Colonic mucosa (tissue), 4 donors: ENCODE measurements around the gene FLII. TPM values are rescaled to one million over a fixed set of nuclear protein-coding genes. Genes with fewer than 3 reads are reported as not detected.

Experiments used
- DNase-seq: peaks from one replicate; pipeline ENCODE4 v3.0.0-alpha.2; 2020
- H3K27ac ChIP-seq: fragments of 200-600 bp; one replicate; pipeline ENCODE4 v1.8.0; 2021
- H3K27me3 ChIP-seq: fragments of 200-600 bp; one replicate; pipeline ENCODE4 v1.8.0; 2021
- H3K36me3 ChIP-seq: fragments of 200-600 bp; one replicate; pipeline ENCODE4 v1.8.0; 2021
- H3K4me1 ChIP-seq: fragments of 200-600 bp; one replicate; pipeline ENCODE4 v1.8.0; 2021; ENCODE audit warnings: mild to moderate bottlenecking
- H3K4me3 ChIP-seq: fragments of 200-600 bp; one replicate; pipeline ENCODE4 v1.8.0; 2021
- H3K9ac ChIP-seq, 2 donors: one replicate each; pipeline ENCODE4 v1.7.0; 2013; ENCODE audit warnings: control low read depth in 2 of 2, low read depth in 2 of 2, low read length in 2 of 2
- H3K9me3 ChIP-seq: fragments of 200-600 bp; one replicate; pipeline ENCODE4 v1.8.0; 2021
- intact Hi-C: fragments of 100-400 bp; cut with DNase I; formaldehyde crosslinking; loops from one replicate; pipeline ENCODE4 v1.14.1; 2022
- total RNA-seq, 2 donors: library from RNA; stranded (reverse); fragmentation: NEBNext Ultra II Directional in 1 of 2; extraction: Animal tissue kit (Norgen Biotek cat#: 25700) in 1 of 2; gene quantifications; one replicate each; pipeline ENCODE4 v1.2.1, GENCODE V29; 2021
- TF ChIP-seq, protein P1 (sequence below): fragments of 200-600 bp; IDR thresholded peaks from one replicate; pipeline ENCODE4 v1.8.0; 2022; ENCODE audit warnings: antibody characterized with exemption, mild to moderate bottlenecking
- donor health status: healthy.
- donor health status: DM: no; HTN: no; CAD: no.
- donor health status: DM: no; HTN: no; CAD: no.

Gene FLII
- total RNA-seq, 2 donors from 2014 or later: 263 to 293 TPM

GRCh38 chr17:18227635-18228034, 30.9 kb downstream of the FLII start:
- intact Hi-C loops: no loop called here
- no peak overlapping the region for H3K9ac ChIP-seq
- TF ChIP-seq, protein P1, sequence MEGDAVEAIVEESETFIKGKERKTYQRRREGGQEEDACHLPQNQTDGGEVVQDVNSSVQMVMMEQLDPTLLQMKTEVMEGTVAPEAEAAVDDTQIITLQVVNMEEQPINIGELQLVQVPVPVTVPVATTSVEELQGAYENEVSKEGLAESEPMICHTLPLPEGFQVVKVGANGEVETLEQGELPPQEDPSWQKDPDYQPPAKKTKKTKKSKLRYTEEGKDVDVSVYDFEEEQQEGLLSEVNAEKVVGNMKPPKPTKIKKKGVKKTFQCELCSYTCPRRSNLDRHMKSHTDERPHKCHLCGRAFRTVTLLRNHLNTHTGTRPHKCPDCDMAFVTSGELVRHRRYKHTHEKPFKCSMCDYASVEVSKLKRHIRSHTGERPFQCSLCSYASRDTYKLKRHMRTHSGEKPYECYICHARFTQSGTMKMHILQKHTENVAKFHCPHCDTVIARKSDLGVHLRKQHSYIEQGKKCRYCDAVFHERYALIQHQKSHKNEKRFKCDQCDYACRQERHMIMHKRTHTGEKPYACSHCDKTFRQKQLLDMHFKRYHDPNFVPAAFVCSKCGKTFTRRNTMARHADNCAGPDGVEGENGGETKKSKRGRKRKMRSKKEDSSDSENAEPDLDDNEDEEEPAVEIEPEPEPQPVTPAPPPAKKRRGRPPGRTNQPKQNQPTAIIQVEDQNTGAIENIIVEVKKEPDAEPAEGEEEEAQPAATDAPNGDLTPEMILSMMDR: no peak
- no peak overlapping the region for H3K4me3 ChIP-seq
- H3K27me3 ChIP-seq: no peaks in the 10 kb centered on the region
- H3K27ac ChIP-seq: no peak overlapping the region
- H3K36me3 ChIP-seq: no peaks in the 10 kb centered on the region
- H3K9me3 ChIP-seq: no peaks in the 10 kb centered on the region
- peaks cover 3% of the 10 kb centered on the region for H3K4me1 ChIP-seq
- DNase-seq: no peak

GRCh38 chr17:18226284-18226945, 32.1 kb downstream of the FLII start:
- TF ChIP-seq, protein P1: no peak
- Histone ChIP-seq H3K36me3 (no peaks in the 10 kb centered on the region), H3K9ac (peak overlapping the region; percentile 72 to 86), H3K9me3 (no peaks in the 10 kb centered on the region), H3K27ac (no peak overlapping the region), H3K4me1 (peaks cover 3% of the 10 kb centered on the region), H3K4me3 (peak overlapping the region; percentile 57), H3K27me3 (no peaks in the 10 kb centered on the region)
- intact Hi-C loops: no loop called here
- DNase-seq: no peak

GRCh38 chr17:18225642-18226283, 32.8 kb downstream of the FLII start:
- H3K27ac ChIP-seq: no peak overlapping the region
- no peak for DNase-seq
- TF ChIP-seq, protein P1: no peak
- H3K9ac ChIP-seq: peak overlapping the region; percentile 72 to 86
- peaks cover 3% of the 10 kb centered on the region for H3K4me1 ChIP-seq
- H3K27me3 ChIP-seq: no peaks in the 10 kb centered on the region
- no peaks in the 10 kb centered on the region for H3K9me3 ChIP-seq
- intact Hi-C loops: no loop called here
- H3K4me3 ChIP-seq: peak overlapping the region; percentile 57
- no peaks in the 10 kb centered on the region for H3K36me3 ChIP-seq

DNA sequence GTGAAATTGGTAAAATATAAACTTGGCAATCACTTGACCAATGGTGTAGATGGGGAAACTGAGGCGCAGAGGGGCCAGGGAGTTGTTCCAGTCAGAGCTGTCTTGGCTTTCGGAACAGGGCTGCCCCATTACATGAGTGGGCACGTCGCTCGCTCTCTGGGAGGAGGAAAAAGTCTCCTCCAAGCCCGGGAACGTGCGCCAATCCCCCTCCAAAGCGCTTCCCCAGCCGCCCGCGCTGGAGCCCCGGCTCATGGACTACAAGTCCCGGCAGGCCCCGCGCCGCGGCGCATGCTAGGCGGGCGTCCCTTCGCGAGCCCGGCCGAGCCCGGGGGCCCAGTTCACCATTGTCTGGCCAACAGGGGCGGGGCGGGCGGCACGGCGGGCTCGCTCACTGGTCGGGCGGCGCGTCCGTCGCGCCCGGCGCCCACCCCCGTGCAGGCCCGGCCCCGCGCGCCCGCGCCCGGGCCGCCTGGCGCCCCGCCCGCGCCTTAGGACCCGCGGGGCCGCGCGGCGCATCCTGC, 33.4 kb downstream of the FLII start, which contains the start of gene LLGL1:
Gene LLGL1 (plus strand): TSS at position 515 of the 521 bp plus-strand sequence. CDS start 48 bp downstream, outside the sequence.
- intact Hi-C loops: no loop called here
- DNase-seq: peak; percentile 96
- Histone ChIP-seq H3K27me3 (no peaks in the 10 kb centered on the region), H3K4me3 (peak within 1 kb of the TSS; percentile 57), H3K36me3 (no peaks in the 10 kb centered on the region), H3K9me3 (no peaks in the 10 kb centered on the region), H3K27ac (no peak within 1 kb of the TSS), H3K4me1 (peaks cover 3% of the 10 kb centered on the region), H3K9ac (peak within 1 kb of the TSS; percentile 72 to 86)
- TF ChIP-seq, protein P1: no peak

DNA sequence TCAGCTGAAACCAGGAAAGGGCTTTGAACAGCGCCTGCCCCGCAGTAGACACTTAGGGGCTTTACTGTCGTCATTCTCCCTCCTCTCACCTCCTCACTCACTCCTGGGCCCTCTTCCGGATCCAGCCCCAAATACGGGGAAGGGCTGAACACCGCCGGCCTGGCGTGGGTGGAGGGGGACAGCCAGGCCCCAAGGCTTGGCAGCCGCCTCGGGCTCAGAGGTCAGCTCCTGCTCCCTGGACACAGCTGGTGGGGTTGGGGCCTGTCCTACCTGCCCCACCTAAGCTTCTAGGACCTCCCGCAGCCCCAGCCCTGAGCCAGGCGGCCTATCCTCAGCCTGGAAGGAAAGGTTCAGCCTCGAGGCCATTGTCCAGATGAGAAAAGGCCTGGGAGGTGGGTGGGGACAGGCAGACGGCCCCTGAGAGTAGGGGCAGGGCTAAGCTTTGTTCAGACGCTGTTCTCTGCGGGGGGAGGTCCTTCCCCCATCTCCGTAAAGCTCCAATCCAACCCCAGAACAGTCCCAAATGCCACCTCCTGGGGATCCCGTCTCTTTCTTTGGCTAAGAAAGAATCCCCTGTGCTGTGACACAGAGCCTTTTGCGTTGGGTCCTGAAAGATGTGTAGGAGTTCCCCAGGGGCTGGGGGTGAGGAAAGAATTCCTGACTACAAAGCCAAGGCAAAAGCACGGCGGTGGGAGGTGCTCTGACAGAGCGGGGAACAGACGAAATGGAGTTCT, 34.0 kb downstream of the FLII start:
- Histone ChIP-seq H3K27ac (no peak overlapping the region), H3K4me3 (no peak overlapping the region), H3K27me3 (no peaks in the 10 kb centered on the region), H3K9me3 (no peaks in the 10 kb centered on the region), H3K4me1 (peaks cover 3% of the 10 kb centered on the region), H3K36me3 (no peaks in the 10 kb centered on the region), H3K9ac (peak overlapping the region; percentile 40 to 51)
- intact Hi-C loops: no loop called here
- DNase-seq: no peak
- TF ChIP-seq, protein P1: no peak
